Neural crest cell (in vitro differentiated cells): ENCODE measurements around the gene GPX7. TPM values are rescaled to one million over a fixed set of nuclear protein-coding genes. Genes with fewer than 3 reads are reported as not detected.

Source experiments
- DNase-seq: peaks from one replicate; pipeline ENCODE4 v3.0.0; 2021; ENCODE audit warnings: low read depth, mixed read lengths, low spot score
- H3K27ac Mint-ChIP-seq: one replicate; pipeline ENCODE4 v1.8.0; 2021; ENCODE audit warnings: mild to moderate bottlenecking, mixed read lengths; ENCODE audit not compliant: unreplicated experiment
- H3K27me3 Mint-ChIP-seq: 2 replicates; pipeline ENCODE4 v1.8.0; 2021; ENCODE audit warnings: low read depth, mild to moderate bottlenecking, mixed read lengths
- H3K36me3 Mint-ChIP-seq: 2 replicates; pipeline ENCODE4 v1.8.0; 2021; ENCODE audit warnings: low read depth, mild to moderate bottlenecking, mixed read lengths
- H3K4me1 Mint-ChIP-seq: 2 replicates; pipeline ENCODE4 v1.8.0; 2021; ENCODE audit warnings: mixed read lengths
- H3K4me3 Mint-ChIP-seq: one replicate; pipeline ENCODE4 v1.8.0; 2021; ENCODE audit warnings: mild to moderate bottlenecking, mixed read lengths
- H3K9me3 Mint-ChIP-seq: 2 replicates; pipeline ENCODE4 v1.8.0; 2021; ENCODE audit warnings: mixed read lengths
- total RNA-seq: library from RNA; stranded (reverse); gene quantifications from 2 replicates; pipeline ENCODE4 v1.2.1, GENCODE V29; 2021
- TF ChIP-seq, protein P1 (sequence below): fragments of 200-600 bp; sonication (generic); conservative IDR thresholded peaks from 2 replicates; pipeline ENCODE4 v1.5.0; 2021; ENCODE audit warnings: antibody characterized with exemption, mild to moderate bottlenecking

Gene GPX7
- total RNA-seq, 1 donor from 2014 or later = 30.6 TPM

DNA sequence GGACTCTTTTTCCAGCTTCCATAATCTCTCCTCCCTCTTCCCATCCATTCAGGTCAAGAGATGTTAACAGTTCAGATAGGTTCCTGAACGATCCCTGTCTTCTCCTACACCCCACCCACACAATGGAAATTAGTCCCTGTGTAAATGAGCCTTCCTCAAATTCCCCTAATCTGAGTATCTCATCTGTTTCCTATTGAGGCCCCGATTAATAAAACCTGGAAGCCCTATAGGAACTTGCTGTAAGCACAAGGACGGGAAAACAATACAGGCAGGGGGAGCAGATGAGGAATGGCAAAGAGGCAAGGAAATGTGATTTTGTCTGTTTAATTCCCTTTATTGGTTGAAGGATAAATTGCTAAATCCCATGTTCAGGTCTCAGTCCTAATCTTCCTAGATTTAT lies 7.1 kb upstream of the GPX7 start:
- no peaks in the 10 kb centered on the region for H3K36me3 Mint-ChIP-seq
- peaks cover 20% of the 10 kb centered on the region for H3K4me1 Mint-ChIP-seq
- DNase-seq = no peak
- H3K9me3 Mint-ChIP-seq = peaks cover 3% of the 10 kb centered on the region
- TF ChIP-seq, protein P1, sequence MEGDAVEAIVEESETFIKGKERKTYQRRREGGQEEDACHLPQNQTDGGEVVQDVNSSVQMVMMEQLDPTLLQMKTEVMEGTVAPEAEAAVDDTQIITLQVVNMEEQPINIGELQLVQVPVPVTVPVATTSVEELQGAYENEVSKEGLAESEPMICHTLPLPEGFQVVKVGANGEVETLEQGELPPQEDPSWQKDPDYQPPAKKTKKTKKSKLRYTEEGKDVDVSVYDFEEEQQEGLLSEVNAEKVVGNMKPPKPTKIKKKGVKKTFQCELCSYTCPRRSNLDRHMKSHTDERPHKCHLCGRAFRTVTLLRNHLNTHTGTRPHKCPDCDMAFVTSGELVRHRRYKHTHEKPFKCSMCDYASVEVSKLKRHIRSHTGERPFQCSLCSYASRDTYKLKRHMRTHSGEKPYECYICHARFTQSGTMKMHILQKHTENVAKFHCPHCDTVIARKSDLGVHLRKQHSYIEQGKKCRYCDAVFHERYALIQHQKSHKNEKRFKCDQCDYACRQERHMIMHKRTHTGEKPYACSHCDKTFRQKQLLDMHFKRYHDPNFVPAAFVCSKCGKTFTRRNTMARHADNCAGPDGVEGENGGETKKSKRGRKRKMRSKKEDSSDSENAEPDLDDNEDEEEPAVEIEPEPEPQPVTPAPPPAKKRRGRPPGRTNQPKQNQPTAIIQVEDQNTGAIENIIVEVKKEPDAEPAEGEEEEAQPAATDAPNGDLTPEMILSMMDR = no peak
- H3K27ac Mint-ChIP-seq = no peak overlapping the region
- H3K4me3 Mint-ChIP-seq = no peak overlapping the region
- no peaks in the 10 kb centered on the region for H3K27me3 Mint-ChIP-seq

DNA sequence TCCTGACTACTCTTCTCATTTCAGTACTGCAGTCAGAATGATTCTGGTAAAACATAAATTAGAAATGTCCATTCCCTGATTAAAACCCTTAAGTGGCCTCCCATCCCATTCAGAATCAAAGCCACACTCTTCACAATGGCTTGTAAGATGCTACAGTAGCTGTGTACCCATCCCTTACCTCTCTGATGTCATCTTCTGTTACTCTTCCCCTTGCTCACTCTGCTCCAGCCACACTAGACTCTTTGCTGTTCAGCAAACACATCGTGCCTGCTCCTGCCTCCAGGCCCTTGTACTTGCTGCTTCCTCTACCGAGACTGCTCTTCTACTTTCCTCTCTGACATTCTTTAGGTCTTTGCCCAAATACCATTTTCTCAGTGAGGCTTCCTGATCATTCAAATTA lies 4.3 kb upstream of the GPX7 start:
- DNase-seq = no peak
- no peaks in the 10 kb centered on the region for H3K36me3 Mint-ChIP-seq

DNA sequence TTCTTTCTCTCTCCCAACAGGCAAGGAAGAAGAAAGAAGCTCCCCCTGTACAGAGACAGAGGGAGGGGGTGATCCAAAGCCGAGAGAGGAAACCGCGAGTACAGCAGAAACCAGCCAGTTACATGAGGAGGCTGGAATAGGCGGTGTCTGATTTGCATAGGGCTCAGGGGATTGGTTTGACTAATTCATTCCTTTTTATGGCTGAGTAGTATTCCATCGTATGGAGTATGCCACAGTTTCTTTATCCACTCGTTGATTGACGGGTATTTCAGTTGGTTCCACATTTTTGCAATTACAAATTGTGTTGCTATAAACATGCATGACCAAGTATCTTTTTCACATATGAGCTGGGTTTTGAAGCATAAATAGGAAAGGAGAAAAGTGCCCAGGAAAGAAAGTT lies 3.4 kb upstream of the GPX7 start:
- Mint-ChIP-seq H3K4me3 (no peak overlapping the region), H3K4me1 (peaks cover 26% of the 10 kb centered on the region), H3K9me3 (peaks cover 3% of the 10 kb centered on the region), H3K36me3 (no peaks in the 10 kb centered on the region), H3K27me3 (no peaks in the 10 kb centered on the region), H3K27ac (no peak overlapping the region)
- no peak for DNase-seq
- TF ChIP-seq, protein P1 = no peak

More for the DNA sequence above, 4.3 kb upstream of the GPX7 start:
- no peak overlapping the region for H3K4me3 Mint-ChIP-seq
- peaks cover 3% of the 10 kb centered on the region for H3K9me3 Mint-ChIP-seq
- TF ChIP-seq, protein P1 = no peak
- H3K4me1 Mint-ChIP-seq = peaks cover 18% of the 10 kb centered on the region
- H3K27ac Mint-ChIP-seq = no peak overlapping the region
- no peaks in the 10 kb centered on the region for H3K27me3 Mint-ChIP-seq

DNA sequence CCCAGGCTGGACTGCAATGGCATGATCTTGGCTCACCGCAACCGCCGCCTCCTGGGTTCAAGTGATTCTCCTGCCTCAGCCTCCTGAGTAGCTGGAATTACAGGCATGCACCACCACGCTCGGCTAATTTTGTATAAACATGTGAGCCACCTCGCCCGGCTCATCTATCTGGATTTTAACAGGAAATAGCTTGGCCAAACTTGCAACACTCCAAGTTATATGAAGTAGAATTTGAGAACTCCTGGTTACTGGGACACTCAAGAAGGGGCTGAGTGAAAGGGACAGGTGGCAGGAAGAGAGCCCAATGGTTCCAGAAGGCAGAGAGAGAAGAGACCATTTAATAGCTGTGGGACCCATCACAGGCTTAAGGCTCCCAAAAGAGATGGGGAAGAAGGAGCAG lies 2.9 kb upstream of the GPX7 start:
- DNase-seq = no peak
- Mint-ChIP-seq H3K4me1 (peaks cover 31% of the 10 kb centered on the region), H3K27me3 (no peaks in the 10 kb centered on the region), H3K4me3 (no peak overlapping the region), H3K27ac (no peak overlapping the region), H3K9me3 (peaks cover 3% of the 10 kb centered on the region), H3K36me3 (no peaks in the 10 kb centered on the region)
- TF ChIP-seq, protein P1 = no peak

DNA sequence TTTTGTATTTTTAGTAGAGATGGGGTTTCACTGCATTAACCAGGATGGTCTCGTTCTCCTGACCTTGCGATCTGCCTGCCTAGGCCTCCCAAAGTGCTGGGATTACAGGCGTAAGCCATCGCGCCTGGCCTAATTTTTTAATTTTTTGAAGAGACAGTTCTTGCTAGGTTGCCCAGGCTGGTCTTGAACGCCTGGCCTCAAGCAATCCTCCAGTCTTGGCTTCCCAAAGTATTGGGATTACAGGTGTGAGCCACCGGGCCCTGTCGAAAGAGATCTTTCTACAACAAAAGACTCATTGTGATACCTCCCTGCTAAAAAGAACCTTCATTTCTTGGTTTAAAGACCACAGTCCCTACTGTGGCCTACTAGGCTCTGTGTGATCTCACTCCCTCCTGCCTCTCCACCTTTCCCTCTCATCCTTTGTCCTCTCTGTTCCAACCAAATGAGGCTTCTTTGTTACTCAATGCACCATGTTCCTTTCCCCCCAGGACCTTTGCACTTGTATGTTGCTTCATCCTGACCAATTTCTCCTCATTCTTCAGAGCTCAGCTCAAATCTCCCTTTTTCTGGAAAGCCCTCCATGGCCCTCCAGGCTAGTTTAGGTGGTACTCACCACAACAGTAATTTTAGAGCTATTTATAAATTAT lies 1.5 kb upstream of the GPX7 start:
- Mint-ChIP-seq H3K36me3 (no peaks in the 10 kb centered on the region), H3K27ac (no peak overlapping the region), H3K4me3 (peak overlapping the region; percentile 71), H3K9me3 (peaks cover 3% of the 10 kb centered on the region), H3K4me1 (peaks cover 30% of the 10 kb centered on the region), H3K27me3 (no peaks in the 10 kb centered on the region)
- no peak for DNase-seq
- TF ChIP-seq, protein P1 = no peak
